IMR-90 (cell line): ENCODE measurements around the gene THSD7B. TPM values are rescaled to one million over a fixed set of nuclear protein-coding genes. Genes with fewer than 3 reads are reported as not detected.

Experiments
- ATAC-seq: fragments of 200-7000 bp; cut with Tn5 transposase; 2 replicates; pipeline ENCODE4 v1.9.1; 2020; ENCODE audit warnings: low read depth, mild to moderate bottlenecking, moderate library complexity
- BruUV-seq: library from RNA; stranded (reverse); fragments of 400-500 nt; replicated peaks from 2 replicates; lab custom pipeline; 2021; lab: Mats Ljungman, UMichigan
- CTCF ChIA-PET: fragments of 300-600 bp; formaldehyde crosslinking; extraction: SDS; loops from one replicate; lab custom pipeline; 2021; ENCODE audit warnings: antibody characterized with exemption; lab: Yijun Ruan, JAX
- POLR2A ChIA-PET: fragments of 300-600 bp; sonication (Branson Sonifier 250); formaldehyde crosslinking; loops from one replicate; lab custom pipeline; 2022; ENCODE audit warnings: antibody characterized with exemption; ENCODE audit not compliant: unreplicated experiment; lab: Charles Lee
- DNase-seq: peaks from one replicate; pipeline ENCODE4 v3.0.0; 2013
- H2AFZ ChIP-seq: replicated peaks from 2 replicates; pipeline ENCODE3; 2013; ENCODE audit warnings: low read length, mild to moderate bottlenecking; ENCODE audit not compliant: poor library complexity
- H2AK5ac ChIP-seq: 2 replicates; pipeline ENCODE4 v1.6.1; 2013; ENCODE audit warnings: low read depth, low read length, inconsistent platforms
- H2AK9ac ChIP-seq: replicated peaks from 2 replicates; pipeline ENCODE3; 2013; ENCODE audit warnings: mild to moderate bottlenecking, low read depth, low read length, moderate library complexity; ENCODE audit not compliant: poor library complexity
- H2BK120ac ChIP-seq: 2 replicates; pipeline ENCODE4 v1.6.1; 2013; ENCODE audit warnings: low read depth, low read length, inconsistent platforms
- H2BK15ac ChIP-seq: 3 replicates; pipeline ENCODE4 v1.6.1; 2013; ENCODE audit warnings: low read depth, low read length, inconsistent platforms
- H2BK20ac ChIP-seq: 2 replicates; pipeline ENCODE4 v1.6.1; 2013; ENCODE audit warnings: low read depth, mild to moderate bottlenecking, inconsistent platforms, low read length, moderate library complexity
- H2BK5ac ChIP-seq: 2 replicates; pipeline ENCODE4 v1.6.1; 2013; ENCODE audit warnings: mild to moderate bottlenecking, low read depth, low read length, inconsistent platforms; ENCODE audit not compliant: poor library complexity, severe bottlenecking
- H3K14ac ChIP-seq: replicated peaks from 2 replicates; pipeline ENCODE4 v1.6.1; 2013; ENCODE audit warnings: low read depth, low read length, inconsistent platforms
- H3K18ac ChIP-seq: 2 replicates; pipeline ENCODE4 v1.6.1; 2013; ENCODE audit warnings: low read depth, low read length, control low read depth
- H3K23ac ChIP-seq: 2 replicates; pipeline ENCODE4 v1.6.1; 2013; ENCODE audit warnings: low read depth, low read length, inconsistent platforms
- H3K27ac ChIP-seq: 2 replicates; pipeline ENCODE4 v1.5.1; 2013; ENCODE audit warnings: mild to moderate bottlenecking, control low read depth, low read length; ENCODE audit not compliant: insufficient read depth
- H3K27me3 ChIP-seq: 2 replicates; pipeline ENCODE4 v1.6.1; 2013; ENCODE audit warnings: low read length; ENCODE audit not compliant: control insufficient read depth, insufficient read depth
- H3K36me3 ChIP-seq: 2 replicates; pipeline ENCODE4 v1.6.1; 2013; ENCODE audit warnings: low read length, mixed read lengths; ENCODE audit not compliant: control insufficient read depth, insufficient read depth
- H3K4ac ChIP-seq: 2 replicates; pipeline ENCODE4 v1.6.1; 2013; ENCODE audit warnings: low read depth, low read length, inconsistent platforms
- H3K4me1 ChIP-seq: 2 replicates; pipeline ENCODE4 v1.6.1; 2013; ENCODE audit warnings: low read length, mixed read lengths; ENCODE audit not compliant: control insufficient read depth, insufficient read depth
- H3K4me2 ChIP-seq: 2 replicates; pipeline ENCODE4 v1.6.1; 2013; ENCODE audit warnings: low read depth, mild to moderate bottlenecking, control low read depth, low read length, moderate library complexity
- H3K4me3 ChIP-seq: 2 replicates; pipeline ENCODE4 v1.5.1; 2013; ENCODE audit warnings: low read depth, mild to moderate bottlenecking, control low read depth, low read length, moderate library complexity; ENCODE audit not compliant: insufficient read depth
- H3K56ac ChIP-seq: 2 replicates; pipeline ENCODE4 v1.6.1; 2013; ENCODE audit warnings: low read length, inconsistent platforms; ENCODE audit not compliant: insufficient read depth; ENCODE audit errors: extremely low read depth
- H3K79me1 ChIP-seq, 2 experiments: 2 replicates each; pipeline ENCODE4 v1.6.1; 2013; ENCODE audit warnings: low read length in 2 of 2, inconsistent platforms in 1 of 2, low read depth in 1 of 2
- H3K9ac ChIP-seq: 2 replicates; pipeline ENCODE4 v1.6.1; 2013; ENCODE audit warnings: low read depth, low read length, control low read depth
- H3K9me1 ChIP-seq: 2 replicates; pipeline ENCODE4 v1.6.1; 2013; ENCODE audit warnings: low read length, inconsistent platforms; ENCODE audit not compliant: insufficient read depth
- H3K9me3 ChIP-seq: 2 replicates; pipeline ENCODE4 v1.6.1; 2013; ENCODE audit warnings: low read length; ENCODE audit not compliant: control insufficient read depth, insufficient read depth
- H4K20me1 ChIP-seq: 2 replicates; pipeline ENCODE4 v1.6.1; 2013; ENCODE audit warnings: low read length, inconsistent platforms; ENCODE audit not compliant: insufficient read depth
- H4K5ac ChIP-seq: 2 replicates; pipeline ENCODE4 v1.6.1; 2013; ENCODE audit warnings: mild to moderate bottlenecking, low read depth, low read length, control low read depth
- H4K8ac ChIP-seq, 2 experiments: 2 replicates each; pipeline ENCODE4 v1.6.1; 2013; ENCODE audit warnings: low read depth in 2 of 2, low read length in 2 of 2, control low read depth in 1 of 2, inconsistent platforms in 1 of 2
- H4K91ac ChIP-seq: 2 replicates; pipeline ENCODE4 v1.6.1; 2013; ENCODE audit warnings: low read depth, low read length, inconsistent platforms; ENCODE audit not compliant: insufficient read depth
- BHLHE40 ChIP-seq: fragments of 150-350 bp; IDR thresholded peaks from 2 replicates; pipeline ENCODE4 v1.6.1; 2016; ENCODE audit warnings: mild to moderate bottlenecking, low read depth, low read length
- CEBPB ChIP-seq: IDR thresholded peaks from 2 replicates; pipeline ENCODE4 v1.6.1; 2012; ENCODE audit warnings: low read depth, low read length, improper control_type of control experiment
- CHD1 ChIP-seq: IDR thresholded peaks from 2 replicates; pipeline ENCODE4 v1.6.1; 2012; ENCODE audit warnings: low read depth, low read length, improper control_type of control experiment
- CTCF ChIP-seq: conservative IDR thresholded peaks from 2 replicates; pipeline ENCODE4 v1.5.1; 2012; ENCODE audit warnings: mild to moderate bottlenecking, low read depth, low read length, improper control_type of control experiment
- ELK1 ChIP-seq: fragments of 150-350 bp; IDR thresholded peaks from 2 replicates; pipeline ENCODE4 v1.6.1; 2016; ENCODE audit warnings: low read depth, mild to moderate bottlenecking, low read length, moderate library complexity, borderline replicate concordance
- MAFK ChIP-seq: IDR thresholded peaks from 2 replicates; pipeline ENCODE4 v1.6.1; 2012; ENCODE audit warnings: low read depth, low read length, improper control_type of control experiment
- MAZ ChIP-seq: IDR thresholded peaks from 2 replicates; pipeline ENCODE4 v1.6.1; 2012; ENCODE audit warnings: low read depth, mild to moderate bottlenecking, low read length, improper control_type of control experiment, moderate library complexity, borderline replicate concordance
- MXI1 ChIP-seq: IDR thresholded peaks from 2 replicates; pipeline ENCODE4 v1.6.1; 2012; ENCODE audit warnings: low read depth, mild to moderate bottlenecking, low read length, moderate library complexity, borderline replicate concordance
- NFE2L2 ChIP-seq: fragments of 150-350 bp; IDR thresholded peaks from 2 replicates; pipeline ENCODE4 v1.6.1; 2016; ENCODE audit warnings: low read depth, mild to moderate bottlenecking, low read length
- POLR2A ChIP-seq: IDR thresholded peaks from 2 replicates; pipeline ENCODE4 v1.6.1; 2012; ENCODE audit warnings: mild to moderate bottlenecking, low read depth, low read length
- RAD21 ChIP-seq: IDR thresholded peaks from 2 replicates; pipeline ENCODE4 v1.6.1; 2012; ENCODE audit warnings: low read length, improper control_type of control experiment
- RCOR1 ChIP-seq: IDR thresholded peaks from 2 replicates; pipeline ENCODE4 v1.6.1; 2012; ENCODE audit warnings: mild to moderate bottlenecking, low read length, improper control_type of control experiment; ENCODE audit not compliant: insufficient replicate concordance
- RFX5 ChIP-seq: IDR thresholded peaks from 2 replicates; pipeline ENCODE4 v1.8.0; 2012; ENCODE audit warnings: low read depth, mild to moderate bottlenecking, low read length, moderate library complexity
- SMC3 ChIP-seq: fragments of 150-350 bp; IDR thresholded peaks from 2 replicates; pipeline ENCODE4 v1.6.1; 2016; ENCODE audit warnings: low read depth, mild to moderate bottlenecking, antibody characterized with exemption, low read length, moderate library complexity
- USF2 ChIP-seq: fragments of 150-350 bp; IDR thresholded peaks from 2 replicates; pipeline ENCODE4 v1.6.1; 2017; ENCODE audit warnings: mild to moderate bottlenecking, antibody characterized with exemption, low read length, low read depth
- WGBS, 2 experiments: methylation state at CpG; one replicate each; pipeline versions ENCODE4 v1.1.5 to v1.1.7; 2013; ENCODE audit warnings: missing lambda C conversion rate in 2 of 2; ENCODE audit not compliant: insufficient read length in 1 of 2; ENCODE audit errors: extremely low coverage in 2 of 2; 5-methylcytosine and 5-hydroxymethylcytosine counted together
- dilution Hi-C: fragments of 300-500 bp; cut with HindIII; formaldehyde crosslinking; loops from one replicate; pipeline ENCODE4 v1.14.3; 2018; ENCODE audit warnings: low sequenced_read_pairs; ENCODE audit not compliant: unreplicated experiment
- in situ Hi-C: fragments of 300-500 bp; cut with MboI; formaldehyde crosslinking; loops from 3 replicates; pipeline ENCODE4 v1.14.3; 2019; ENCODE audit warnings: low sequenced_read_pairs, inconsistent platforms, mixed read lengths
- intact Hi-C: fragments of 100-400 bp; cut with micrococcal nuclease; formaldehyde crosslinking; loops from 2 replicates; pipeline ENCODE4 v1.10.0; 2022
- polyA plus RNA-seq, 3 experiments: library from polyadenylated mRNA; depleted of rRNA; stranded (reverse); fragments of >200 nt; gene quantifications; 2 replicates each; pipeline ENCODE4 v1.2.3, GENCODE V29; 2012; ENCODE audit warnings: low replicate concordance in 1 of 3
- total RNA-seq: library from RNA; depleted of rRNA; stranded (reverse); fragments of >200 nt; gene quantifications from 2 replicates; pipeline ENCODE4 v1.2.3, GENCODE V29; 2012

The THSD7B gene
- total and polyA plus RNA-seq, 2 of the 4 experiments (the other 2 are of a cell fraction): not detected

DNA sequence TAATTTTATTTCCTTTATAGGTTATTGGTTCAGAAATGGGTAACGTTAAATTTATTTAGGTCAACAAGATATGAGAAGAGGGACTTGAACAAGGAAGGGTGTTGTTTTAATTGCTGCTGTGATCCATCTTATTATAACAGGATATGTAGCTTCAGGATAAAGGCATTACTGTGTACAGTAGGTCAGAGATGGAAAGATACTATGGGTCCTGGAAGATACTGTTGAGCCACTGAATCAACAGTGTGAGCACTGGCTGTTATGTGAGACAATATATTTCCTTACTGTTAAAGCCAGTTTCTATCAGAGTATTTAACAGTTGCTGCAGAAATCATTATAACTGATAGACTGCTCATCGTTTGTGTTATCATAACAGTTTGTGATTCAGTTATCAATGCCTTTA lies 414.7 kb downstream of the THSD7B start:
- intact Hi-C loops (no loop called here), dilution Hi-C loops (no loop called here), in situ Hi-C loops (no loop called here)
- H3K23ac ChIP-seq: no peak overlapping the region
- no peak overlapping the region for H2AK9ac ChIP-seq
- H4K91ac ChIP-seq: no peak overlapping the region
- no peaks in the 10 kb centered on the region for H3K4me1 ChIP-seq
- H4K20me1 ChIP-seq: no peaks in the 10 kb centered on the region
- H2AFZ ChIP-seq: no peak overlapping the region
- H3K4me3 ChIP-seq: no peak overlapping the region
- no peak overlapping the region for H2BK5ac ChIP-seq
- H3K27ac ChIP-seq: no peak overlapping the region
- no peak overlapping the region for H2AK5ac ChIP-seq
- H4K8ac ChIP-seq: no peak overlapping the region
- POLR2A ChIA-PET: no interaction called here
- no peak overlapping the region for H3K56ac ChIP-seq
- ATAC-seq (no peak), DNase-seq (no peak)
- H3K79me1 ChIP-seq: no peaks in the 10 kb centered on the region
- H3K14ac ChIP-seq: no peak overlapping the region
- no peaks in the 10 kb centered on the region for H3K36me3 ChIP-seq
- no peak for TF ChIP-seq BHLHE40
- no peak for TF ChIP-seq MXI1
- no peak for TF ChIP-seq CHD1
- no peak for TF ChIP-seq RCOR1
- no peak for TF ChIP-seq ELK1
- no peak for TF ChIP-seq SMC3
- TF ChIP-seq RAD21: no peak
- no peak for TF ChIP-seq RFX5
- TF ChIP-seq CEBPB: no peak
- no peak for TF ChIP-seq MAFK
- no peak for TF ChIP-seq MAZ
- TF ChIP-seq USF2: no peak
- no peak for TF ChIP-seq CTCF
- no peak for TF ChIP-seq POLR2A
- TF ChIP-seq NFE2L2: no peak
- no TSS peak for BruUV-seq
- H3K9ac ChIP-seq: no peak overlapping the region
- no peak overlapping the region for H4K5ac ChIP-seq
- H3K4me2 ChIP-seq: no peak overlapping the region
- no peak overlapping the region for H3K4ac ChIP-seq
- no CpG with 5 or more reads among the region's 2 CpGs for WGBS, 2 experiments
- no peak overlapping the region for H2BK15ac ChIP-seq
- no peak overlapping the region for H3K18ac ChIP-seq
- CTCF ChIA-PET: no interaction called here
- H2BK20ac ChIP-seq: no peak overlapping the region
- peaks cover 7% of the 10 kb centered on the region; the same call in 1 of the 2 replicates for H3K9me3 ChIP-seq
- no peaks in the 10 kb centered on the region for H3K9me1 ChIP-seq
- H3K27me3 ChIP-seq: no peaks in the 10 kb centered on the region
- no peak overlapping the region for H2BK120ac ChIP-seq
